Thyroid gland (tissue), 4 donors: Measurements from ENCODE around the gene RORC.

Experiments used
- POLR2A ChIP-seq, 2 donors: fragments of 450-650 bp; IDR thresholded peaks; one replicate each; pipeline ENCODE4 v1.6.1; 2017; ENCODE audit warnings: antibody characterized with exemption in 2 of 2, mild to moderate bottlenecking in 2 of 2, moderate library complexity in 1 of 2
- TF ChIP-seq, protein P1 (sequence below), 6 experiments: fragments of 200-600 bp in 3 of 6; fragments of 450-650 bp in 3 of 6; sonication (generic) in 3 of 6; IDR thresholded peaks; one replicate each; pipeline ENCODE4 v1.5.1; 2016 to 2019; ENCODE audit warnings: antibody characterized with exemption in 6 of 6, mild to moderate bottlenecking in 2 of 6, inconsistent platforms in 1 of 6, moderate library complexity in 1 of 6

DNA sequence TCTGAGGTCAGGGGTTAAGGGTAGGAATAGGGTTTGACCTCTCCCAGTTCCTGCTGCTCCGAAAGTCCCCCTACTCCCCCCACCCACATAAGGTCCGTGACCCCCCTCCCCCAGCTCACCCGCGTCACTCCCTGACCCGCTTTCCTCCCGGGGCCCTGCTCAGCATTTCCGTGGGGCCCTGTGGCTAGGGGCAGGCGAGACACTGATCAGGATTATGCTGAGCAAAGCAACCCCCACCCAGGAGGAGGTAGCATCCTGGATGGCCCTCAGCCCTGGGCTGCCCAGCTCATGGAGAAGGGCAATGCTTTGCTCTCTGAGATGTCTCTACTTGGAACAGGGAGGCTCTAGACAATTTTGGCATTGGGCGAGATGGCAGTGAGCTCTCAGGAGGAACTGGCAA is 3.7 kb downstream of the RORC start:
- TF ChIP-seq, protein P1, sequence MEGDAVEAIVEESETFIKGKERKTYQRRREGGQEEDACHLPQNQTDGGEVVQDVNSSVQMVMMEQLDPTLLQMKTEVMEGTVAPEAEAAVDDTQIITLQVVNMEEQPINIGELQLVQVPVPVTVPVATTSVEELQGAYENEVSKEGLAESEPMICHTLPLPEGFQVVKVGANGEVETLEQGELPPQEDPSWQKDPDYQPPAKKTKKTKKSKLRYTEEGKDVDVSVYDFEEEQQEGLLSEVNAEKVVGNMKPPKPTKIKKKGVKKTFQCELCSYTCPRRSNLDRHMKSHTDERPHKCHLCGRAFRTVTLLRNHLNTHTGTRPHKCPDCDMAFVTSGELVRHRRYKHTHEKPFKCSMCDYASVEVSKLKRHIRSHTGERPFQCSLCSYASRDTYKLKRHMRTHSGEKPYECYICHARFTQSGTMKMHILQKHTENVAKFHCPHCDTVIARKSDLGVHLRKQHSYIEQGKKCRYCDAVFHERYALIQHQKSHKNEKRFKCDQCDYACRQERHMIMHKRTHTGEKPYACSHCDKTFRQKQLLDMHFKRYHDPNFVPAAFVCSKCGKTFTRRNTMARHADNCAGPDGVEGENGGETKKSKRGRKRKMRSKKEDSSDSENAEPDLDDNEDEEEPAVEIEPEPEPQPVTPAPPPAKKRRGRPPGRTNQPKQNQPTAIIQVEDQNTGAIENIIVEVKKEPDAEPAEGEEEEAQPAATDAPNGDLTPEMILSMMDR (IDR thresholded peaks at IDR 0.05): no peak
- no peak for TF ChIP-seq POLR2A (IDR thresholded peaks at IDR 0.05)
